ENCODE data around the gene NEBL. TPM values are rescaled to one million over a fixed set of nuclear protein-coding genes. Genes with fewer than 3 reads are reported as not detected.

NEBL gene
- total RNA-seq, 1 experiment from 2014 or later = 32.3 TPM

GRCh38 chr10:20927456-20927855 lies 30.3 kb upstream of the NEBL start:
- Histone ChIP-seq H3K9me3 (ENCODE audit: control insufficient read depth, insufficient read depth, low read depth, low read length) (no peaks in the 10 kb centered on the region), H3K4me1 (ENCODE audit: control insufficient read depth, insufficient read depth, low read length) (no peaks in the 10 kb centered on the region), H3K27ac (ENCODE audit: low read length) (no peak overlapping the region), H3K36me3 (ENCODE audit: control insufficient read depth, insufficient read depth, low read length) (no peaks in the 10 kb centered on the region), H3K27me3 (ENCODE audit: control insufficient read depth, insufficient read depth, low read length) (no peaks in the 10 kb centered on the region), H3K4me3 (ENCODE audit: low read depth in 2 of 2, low read length in 2 of 2) (no peak overlapping the region)
- DNase-seq (ENCODE audit: low read depth, low spot score) = no peak
- TF ChIP-seq SIN3A (IDR thresholded peaks at IDR 0.05; ENCODE audit: borderline replicate concordance, insufficient read depth, low read depth, low read length) (no peak), REST (IDR thresholded peaks at IDR 0.05; ENCODE audit: insufficient read depth in 1 of 2, low read depth in 2 of 2, low read length in 1 of 2) (no peak), TCF7L2 (IDR thresholded peaks at IDR 0.05; ENCODE audit: low read depth, low read length) (no peak), CTCF (IDR thresholded peaks at IDR 0.05) (no peak), POLR2AphosphoS5 (IDR thresholded peaks at IDR 0.05; ENCODE audit: low read depth, low read length) (no peak)
- BruUV-seq (replicated peaks) = no TSS peak
- no peak for ATAC-seq
- ChIA-PET POLR2A (no interaction called here), CTCF (no interaction called here)
- intact Hi-C loops (cut with micrococcal nuclease; ENCODE audit: unreplicated experiment) = no loop called here
- in situ Hi-C loops (cut with HindIII; ENCODE audit: low pct_unique_long_range_greater_than_20kb, low sequenced_read_pairs) = no loop called here

- Histone ChIP-seq H3K4me3 (ENCODE audit: low read depth in 2 of 2, low read length in 2 of 2) (no peak overlapping the region), H3K9me3 (ENCODE audit: control insufficient read depth, insufficient read depth, low read depth, low read length) (no peaks in the 10 kb centered on the region), H3K27me3 (ENCODE audit: control insufficient read depth, insufficient read depth, low read length) (no peaks in the 10 kb centered on the region), H3K27ac (ENCODE audit: low read length) (no peak overlapping the region), H3K4me1 (ENCODE audit: control insufficient read depth, insufficient read depth, low read length) (no peaks in the 10 kb centered on the region), H3K36me3 (ENCODE audit: control insufficient read depth, insufficient read depth, low read length) (no peaks in the 10 kb centered on the region)
- CTCF ChIA-PET = no interaction called here
- BruUV-seq (replicated peaks) = no TSS peak
- no peak for DNase-seq (ENCODE audit: low read depth, low spot score)
- POLR2A ChIA-PET = no interaction called here
- in situ Hi-C loops (cut with HindIII; ENCODE audit: low pct_unique_long_range_greater_than_20kb, low sequenced_read_pairs) (no loop called here), intact Hi-C loops (cut with micrococcal nuclease; ENCODE audit: unreplicated experiment) (no loop called here)
- ATAC-seq = no peak
- TF ChIP-seq POLR2AphosphoS5 (IDR thresholded peaks at IDR 0.05; ENCODE audit: low read depth, low read length) (no peak), CTCF (IDR thresholded peaks at IDR 0.05) (no peak), TCF7L2 (IDR thresholded peaks at IDR 0.05; ENCODE audit: low read depth, low read length) (no peak), SIN3A (IDR thresholded peaks at IDR 0.05; ENCODE audit: borderline replicate concordance, insufficient read depth, low read depth, low read length) (no peak), REST (IDR thresholded peaks at IDR 0.05; ENCODE audit: insufficient read depth in 1 of 2, low read depth in 2 of 2, low read length in 1 of 2) (no peak)
These were observed 25.3 kb upstream of the NEBL start for GRCh38 chr10:20922451-20922850.

Data from Panc1 (cell line).